Measurements from ENCODE around the gene FIGN. TPM values are rescaled to one million over a fixed set of nuclear protein-coding genes. Genes with fewer than 3 reads are reported as not detected.

FIGN gene
- total and polyA plus RNA-seq, 2 donors from 2014 or later = 1.1 to 8.0 TPM

DNA sequence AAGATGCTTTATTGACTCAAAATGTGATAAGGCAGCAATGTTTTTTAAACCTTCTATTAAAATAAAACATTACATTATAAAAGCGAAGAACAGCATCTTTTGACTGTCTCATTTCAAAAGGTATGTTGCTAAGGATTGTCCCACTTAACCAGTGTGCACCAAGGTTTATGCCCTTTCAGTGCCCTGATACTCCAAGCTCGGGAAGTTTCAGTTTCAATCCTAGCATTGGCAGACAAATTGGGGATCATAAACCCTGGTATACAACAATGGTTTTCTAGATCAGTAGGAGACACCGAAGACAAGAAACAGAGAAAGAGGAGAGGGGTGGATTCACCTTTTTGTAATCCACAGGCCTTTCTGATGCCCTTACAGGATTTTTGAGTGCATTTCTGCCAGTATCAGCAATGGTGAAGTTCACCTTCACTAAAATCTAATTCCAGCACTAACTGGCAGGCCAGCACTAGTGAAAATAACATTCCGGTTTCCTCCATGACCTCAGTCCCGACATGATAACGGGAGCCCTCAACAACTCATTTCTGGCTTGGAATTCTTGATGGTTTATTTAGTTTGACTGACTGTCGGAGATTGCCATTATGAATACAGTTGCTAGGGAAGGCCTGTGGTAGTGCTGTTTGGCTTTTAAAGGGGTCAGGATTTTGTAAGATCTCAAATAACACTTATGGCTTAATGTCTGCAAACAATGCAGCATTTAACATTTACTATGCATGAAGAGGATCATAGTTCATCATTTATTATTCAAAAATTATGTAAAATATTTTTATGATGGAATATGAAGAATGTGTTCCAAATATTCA, 33.3 kb upstream of the FIGN start:
- TF ChIP-seq, protein P1, sequence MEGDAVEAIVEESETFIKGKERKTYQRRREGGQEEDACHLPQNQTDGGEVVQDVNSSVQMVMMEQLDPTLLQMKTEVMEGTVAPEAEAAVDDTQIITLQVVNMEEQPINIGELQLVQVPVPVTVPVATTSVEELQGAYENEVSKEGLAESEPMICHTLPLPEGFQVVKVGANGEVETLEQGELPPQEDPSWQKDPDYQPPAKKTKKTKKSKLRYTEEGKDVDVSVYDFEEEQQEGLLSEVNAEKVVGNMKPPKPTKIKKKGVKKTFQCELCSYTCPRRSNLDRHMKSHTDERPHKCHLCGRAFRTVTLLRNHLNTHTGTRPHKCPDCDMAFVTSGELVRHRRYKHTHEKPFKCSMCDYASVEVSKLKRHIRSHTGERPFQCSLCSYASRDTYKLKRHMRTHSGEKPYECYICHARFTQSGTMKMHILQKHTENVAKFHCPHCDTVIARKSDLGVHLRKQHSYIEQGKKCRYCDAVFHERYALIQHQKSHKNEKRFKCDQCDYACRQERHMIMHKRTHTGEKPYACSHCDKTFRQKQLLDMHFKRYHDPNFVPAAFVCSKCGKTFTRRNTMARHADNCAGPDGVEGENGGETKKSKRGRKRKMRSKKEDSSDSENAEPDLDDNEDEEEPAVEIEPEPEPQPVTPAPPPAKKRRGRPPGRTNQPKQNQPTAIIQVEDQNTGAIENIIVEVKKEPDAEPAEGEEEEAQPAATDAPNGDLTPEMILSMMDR (IDR thresholded peaks at IDR 0.05; ENCODE audit: borderline replicate concordance, extremely low read depth, insufficient read depth) = no peak
- Histone ChIP-seq H3K27me3 (ENCODE audit: control insufficient read depth, insufficient read depth, low read length) (no peaks in the 10 kb centered on the region), H3K4me3 (ENCODE audit: low read length in 3 of 3) (no peak overlapping the region), H3K27ac (ENCODE audit: low read depth in 2 of 2, low read length in 2 of 2) (no peak overlapping the region), H3K9me3 (ENCODE audit: control insufficient read depth in 2 of 3, insufficient read depth in 1 of 3, low read length in 3 of 3) (no peaks in the 10 kb centered on the region), H3K36me3 (ENCODE audit: control insufficient read depth in 2 of 3, insufficient read depth in 3 of 3, low read length in 3 of 3) (no peaks in the 10 kb centered on the region), H3K4me1 (ENCODE audit: control insufficient read depth in 2 of 3, insufficient read depth in 2 of 3, low read depth in 1 of 3, low read length in 3 of 3) (no peaks in the 10 kb centered on the region), H3K9ac (ENCODE audit: low read length in 3 of 3) (no peak overlapping the region)
- DNase-seq = no peak
- FAIRE-seq = no peak
- intact Hi-C loops (cut with DNase I) = no loop called here

DNA sequence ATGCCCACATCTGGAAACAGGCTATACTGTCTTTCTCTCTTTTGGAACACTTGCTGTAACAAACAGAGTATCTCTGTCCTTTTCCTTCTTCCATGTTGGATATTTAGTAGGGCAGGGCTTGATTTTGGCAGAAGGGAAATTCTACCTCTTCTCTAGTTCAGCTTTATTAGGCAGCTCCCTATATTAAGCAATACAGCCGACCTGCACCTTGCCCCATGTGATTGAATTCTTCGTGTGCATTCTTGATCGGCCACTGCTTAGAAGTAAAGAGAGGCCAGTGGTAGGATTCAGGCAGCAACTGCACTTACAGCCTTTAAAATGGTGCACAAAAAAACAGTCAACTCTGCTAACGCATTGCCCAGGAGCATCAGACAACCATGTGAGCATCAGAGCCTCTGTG, 31.3 kb upstream of the FIGN start:
- no peaks in the 10 kb centered on the region for H3K36me3 ChIP-seq (ENCODE audit: control insufficient read depth in 2 of 3, insufficient read depth in 3 of 3, low read length in 3 of 3)
- FAIRE-seq = no peak

DNA sequence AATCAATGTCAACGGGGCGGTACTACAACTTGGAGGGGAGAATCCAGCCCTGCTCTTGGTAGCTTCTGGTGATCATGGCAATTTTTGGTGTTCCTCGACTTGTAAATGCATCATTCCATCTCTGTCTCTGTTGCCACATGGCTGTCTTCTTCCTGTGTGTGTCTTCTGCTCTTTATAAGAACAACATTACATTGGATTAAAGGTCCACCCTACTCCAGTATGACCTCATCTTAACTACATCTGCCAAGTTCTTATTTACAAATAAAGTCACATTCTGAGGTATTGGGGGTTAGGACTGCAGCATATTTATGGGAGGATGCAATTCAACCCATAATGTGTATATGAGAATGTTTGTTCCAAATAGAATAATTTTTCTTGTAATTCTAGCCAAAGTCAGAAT, 28.8 kb upstream of the FIGN start:
- FAIRE-seq = no peak
- Histone ChIP-seq H3K4me3 (ENCODE audit: low read length in 3 of 3) (no peak overlapping the region), H3K9ac (ENCODE audit: low read length in 3 of 3) (no peak overlapping the region), H3K27me3 (ENCODE audit: control insufficient read depth, insufficient read depth, low read length) (no peaks in the 10 kb centered on the region), H3K9me3 (ENCODE audit: control insufficient read depth in 2 of 3, insufficient read depth in 1 of 3, low read length in 3 of 3) (no peaks in the 10 kb centered on the region), H3K36me3 (ENCODE audit: control insufficient read depth in 2 of 3, insufficient read depth in 3 of 3, low read length in 3 of 3) (no peaks in the 10 kb centered on the region), H3K4me1 (ENCODE audit: control insufficient read depth in 2 of 3, insufficient read depth in 2 of 3, low read depth in 1 of 3, low read length in 3 of 3) (no peaks in the 10 kb centered on the region), H3K27ac (ENCODE audit: low read depth in 2 of 2, low read length in 2 of 2) (no peak overlapping the region)
- TF ChIP-seq, protein P1 (IDR thresholded peaks at IDR 0.05; ENCODE audit: borderline replicate concordance, extremely low read depth, insufficient read depth) = no peak
- intact Hi-C loops (cut with DNase I) = no loop called here
- no peak for DNase-seq

More for the DNA sequence above, 31.3 kb upstream of the FIGN start:
- TF ChIP-seq, protein P1 (IDR thresholded peaks at IDR 0.05; ENCODE audit: borderline replicate concordance, extremely low read depth, insufficient read depth) = no peak
- Histone ChIP-seq H3K4me1 (ENCODE audit: control insufficient read depth in 2 of 3, insufficient read depth in 2 of 3, low read depth in 1 of 3, low read length in 3 of 3) (no peaks in the 10 kb centered on the region), H3K9me3 (ENCODE audit: control insufficient read depth in 2 of 3, insufficient read depth in 1 of 3, low read length in 3 of 3) (no peaks in the 10 kb centered on the region), H3K4me3 (ENCODE audit: low read length in 3 of 3) (no peak overlapping the region), H3K27me3 (ENCODE audit: control insufficient read depth, insufficient read depth, low read length) (no peaks in the 10 kb centered on the region), H3K9ac (ENCODE audit: low read length in 3 of 3) (no peak overlapping the region), H3K27ac (ENCODE audit: low read depth in 2 of 2, low read length in 2 of 2) (no peak overlapping the region)
- DNase-seq = no peak
- intact Hi-C loops (cut with DNase I) = no loop called here

All from kidney (tissue), 14 donors.